ENCODE data around the gene RPS6KA3. TPM values are rescaled to one million over a fixed set of nuclear protein-coding genes. Genes with fewer than 3 reads are reported as not detected.
"Not testable (repeated sequence)": the region's sequence is repeated elsewhere in the genome, so short reads cannot be mapped to it uniquely, and the experiment has no call there.

Gene RPS6KA3
- polyA plus RNA-seq, 1 donor (not counting 4 experiments of a cell fraction or from before 2014, with no cell fraction given) = 32.1 TPM

- Histone ChIP-seq H3K36me3 (ENCODE audit: control insufficient read depth in 2 of 2, extremely low read depth in 1 of 2, insufficient read depth in 2 of 2, low read length in 2 of 2) (peaks cover 8 to 35% of the 10 kb centered on the region in 2 experiments), H4K20me1 (ENCODE audit: control insufficient read depth, extremely low read depth, insufficient read depth, low read length) (peaks cover 2% of the 10 kb centered on the region), H3K9ac (ENCODE audit: control insufficient read depth, extremely low read depth, insufficient read depth, low read length) (no peak overlapping the region), H3K4me2 (ENCODE audit: control insufficient read depth, extremely low read depth, insufficient read depth, low read depth, low read length) (no peak overlapping the region), H2AFZ (ENCODE audit: control insufficient read depth, low read length) (no peak overlapping the region), H3K27ac (ENCODE audit: control insufficient read depth, insufficient read depth, low read length) (no peak overlapping the region), H3K79me2 (ENCODE audit: control insufficient read depth, insufficient read depth, low read length) (peaks cover 4% of the 10 kb centered on the region), H3K4me3 (ENCODE audit: control insufficient read depth in 2 of 3, extremely low read depth in 1 of 3, insufficient read depth in 2 of 3, low read depth in 1 of 3, low read length in 3 of 3) (no peak overlapping the region), H3K9me3 (ENCODE audit: control insufficient read depth, low read depth, low read length) (no peaks in the 10 kb centered on the region), H3K9me1 (ENCODE audit: control insufficient read depth, extremely low read depth, insufficient read depth, low read length) (no peaks in the 10 kb centered on the region), H3K27me3 (ENCODE audit: control insufficient read depth, extremely low read depth, insufficient read depth, low read length) (no peaks in the 10 kb centered on the region), H3K4me1 (ENCODE audit: control insufficient read depth, extremely low read depth, insufficient read depth, low read length) (peaks cover 4% of the 10 kb centered on the region)
- TF ChIP-seq EZH2 (IDR thresholded peaks at IDR 0.05; ENCODE audit: low read length) = no peak
- no peak for TF ChIP-seq CTCF (optimal IDR thresholded peaks at IDR 0.05 in 1 of 3, IDR thresholded peaks at IDR 0.05 in 1 of 3, conservative IDR thresholded peaks at IDR 0.05 in 1 of 3; ENCODE audit: extremely low read depth in 1 of 3, insufficient read depth in 2 of 3, low read length in 3 of 3)
- DNase-seq (ENCODE audit: low read depth, low spot score) (no peak), FAIRE-seq (no peak)
- dilution Hi-C loops (cut with MboI; ENCODE audit: extremely low pct_ligation_motif_present, low sequenced_read_pairs) = no loop called here
These were observed 138.0 kb downstream of the RPS6KA3 start for GRCh38 chrX:20128670-20129069.

- peak in 1 of 3 experiments; percentile 5 for TF ChIP-seq CTCF (optimal IDR thresholded peaks at IDR 0.05 in 1 of 3, IDR thresholded peaks at IDR 0.05 in 1 of 3, conservative IDR thresholded peaks at IDR 0.05 in 1 of 3; ENCODE audit: extremely low read depth in 1 of 3, insufficient read depth in 2 of 3, low read length in 3 of 3)
- H3K79me2 ChIP-seq (ENCODE audit: control insufficient read depth, insufficient read depth, low read length); H3K27me3 ChIP-seq (ENCODE audit: control insufficient read depth, extremely low read depth, insufficient read depth, low read length); H3K9me1 ChIP-seq (ENCODE audit: control insufficient read depth, extremely low read depth, insufficient read depth, low read length); H3K4me1 ChIP-seq (ENCODE audit: control insufficient read depth, extremely low read depth, insufficient read depth, low read length); H3K9me3 ChIP-seq (ENCODE audit: control insufficient read depth, low read depth, low read length); DNase-seq (ENCODE audit: low read depth, low spot score); H3K27ac ChIP-seq (ENCODE audit: control insufficient read depth, insufficient read depth, low read length); H2AFZ ChIP-seq (ENCODE audit: control insufficient read depth, low read length); dilution Hi-C loops (cut with MboI; ENCODE audit: extremely low pct_ligation_motif_present, low sequenced_read_pairs); H3K9ac ChIP-seq (ENCODE audit: control insufficient read depth, extremely low read depth, insufficient read depth, low read length); H3K4me2 ChIP-seq (ENCODE audit: control insufficient read depth, extremely low read depth, insufficient read depth, low read depth, low read length); H4K20me1 ChIP-seq (ENCODE audit: control insufficient read depth, extremely low read depth, insufficient read depth, low read length); H3K4me3 ChIP-seq (ENCODE audit: control insufficient read depth in 2 of 3, extremely low read depth in 1 of 3, insufficient read depth in 2 of 3, low read depth in 1 of 3, low read length in 3 of 3): not testable (repeated sequence)
- peak; percentile 99 for FAIRE-seq
- peaks cover 8 to 24% of the 10 kb centered on the region in 2 experiments for H3K36me3 ChIP-seq (ENCODE audit: control insufficient read depth in 2 of 2, extremely low read depth in 1 of 2, insufficient read depth in 2 of 2, low read length in 2 of 2)
These were observed 139.3 kb downstream of the RPS6KA3 start for GRCh38 chrX:20127440-20127839.

- H3K79me2 ChIP-seq (ENCODE audit: control insufficient read depth, insufficient read depth, low read length); H3K27me3 ChIP-seq (ENCODE audit: control insufficient read depth, extremely low read depth, insufficient read depth, low read length); H3K4me2 ChIP-seq (ENCODE audit: control insufficient read depth, extremely low read depth, insufficient read depth, low read depth, low read length); H3K9ac ChIP-seq (ENCODE audit: control insufficient read depth, extremely low read depth, insufficient read depth, low read length); H2AFZ ChIP-seq (ENCODE audit: control insufficient read depth, low read length); H3K27ac ChIP-seq (ENCODE audit: control insufficient read depth, insufficient read depth, low read length); dilution Hi-C loops (cut with MboI; ENCODE audit: extremely low pct_ligation_motif_present, low sequenced_read_pairs); H3K9me1 ChIP-seq (ENCODE audit: control insufficient read depth, extremely low read depth, insufficient read depth, low read length); H3K4me1 ChIP-seq (ENCODE audit: control insufficient read depth, extremely low read depth, insufficient read depth, low read length); H3K4me3 ChIP-seq (ENCODE audit: control insufficient read depth in 2 of 3, extremely low read depth in 1 of 3, insufficient read depth in 2 of 3, low read depth in 1 of 3, low read length in 3 of 3); FAIRE-seq; H3K9me3 ChIP-seq (ENCODE audit: control insufficient read depth, low read depth, low read length); H4K20me1 ChIP-seq (ENCODE audit: control insufficient read depth, extremely low read depth, insufficient read depth, low read length); DNase-seq (ENCODE audit: low read depth, low spot score): not testable (repeated sequence)
- peaks cover 8 to 22% of the 10 kb centered on the region in 2 experiments for H3K36me3 ChIP-seq (ENCODE audit: control insufficient read depth in 2 of 2, extremely low read depth in 1 of 2, insufficient read depth in 2 of 2, low read length in 2 of 2)
These were observed 139.9 kb downstream of the RPS6KA3 start for GRCh38 chrX:20126833-20127232.

All from keratinocyte (primary cell).